Pancreas (tissue), 10 donors: ENCODE data around the gene MALL. TPM values are rescaled to one million over a fixed set of nuclear protein-coding genes. Genes with fewer than 3 reads are reported as not detected.
"Not testable (repeated sequence)": the region's sequence is repeated elsewhere in the genome, so short reads cannot be mapped to it uniquely, and the experiment has no call there.

ENCODE experiments used
- ATAC-seq, 4 donors: fragments of 200-7000 bp; cut with Tn5 transposase; one replicate each; pipeline versions ENCODE4 v1.8.0 to v1.9.1; 2020; ENCODE audit warnings: mild to moderate bottlenecking in 4 of 4, moderate library complexity in 4 of 4
- DNase-seq, 6 donors: peaks; one replicate each; pipeline ENCODE4 v3.0.0-alpha.2; 2020
- FAIRE-seq: peaks from 2 replicates; lab custom pipeline; 2012; peaks lifted over from hg19 to GRCh38; lab: Jason Lieb, UNC
- H3K27ac ChIP-seq, 4 donors: fragments of 200-600 bp; sonication (generic); 1 replicate in 3 of 4; 2 replicates in 1 of 4; pipeline versions ENCODE4 v1.5.0 to v1.8.0; 2020
- H3K27me3 ChIP-seq, 4 donors: fragments of 200-600 bp; one replicate each; pipeline ENCODE4 v1.8.0; 2021
- H3K36me3 ChIP-seq, 3 donors: fragments of 200-600 bp; sonication (generic) in 1 of 3; one replicate each; pipeline versions ENCODE4 v1.5.0 to v1.8.0; 2020 to 2021
- H3K4me1 ChIP-seq, 3 donors: fragments of 200-600 bp; one replicate each; pipeline ENCODE4 v1.8.0; 2021
- H3K4me3 ChIP-seq, 4 donors: fragments of 200-600 bp; sonication (generic) in 2 of 4; one replicate each; pipeline versions ENCODE4 v1.5.0 to v1.8.0; 2020 to 2021
- H3K9me3 ChIP-seq, 4 donors: fragments of 200-600 bp; one replicate each; pipeline ENCODE4 v1.8.0; 2021
- WGBS, 2 donors: extraction: QIAGEN DNeasy Blood & Tissue Kit; methylation state at CpG; one replicate each; pipeline ENCODE4 v1.1.7; 2013; 5-methylcytosine and 5-hydroxymethylcytosine counted together
- intact Hi-C, 3 donors: fragments of 100-400 bp; cut with DNase I; formaldehyde crosslinking; loops; one replicate each; pipeline versions ENCODE4 v1.11.1 to v1.14.2; 2022
- polyA plus RNA-seq, 2 donors: library from polyadenylated mRNA; stranded (reverse); fragments of 200-250 nt; gene quantifications; one replicate each; pipeline ENCODE4 v1.2.3, GENCODE V29; 2013
- total RNA-seq, 6 donors: library from RNA; stranded (reverse); fragmentation: NEBNext Ultra II Directional in 4 of 6; extraction: Animal tissue kit (Norgen Biotek cat#: 25700) in 4 of 6; gene quantifications; one replicate each; pipeline versions ENCODE4 v1.2.1 to v1.2.4, GENCODE V29; 2021 to 2023
- donor health status: healthy with polysubstance abuse.
- donor health status: DM: no; HTN: no; CAD: no; lungs with moderate emphysema.
- donor health status: DM: no; HTN: no; CAD: no.
- donor health status: control.
- donor health status: control.
- donor health status: Bipolar disorder and iron deficiency.
- donor health status: DM: yes; HTN: yes; CAD: no.
- donor health status: DM: no; HTN: no; CAD: no.
- donor health status: DM: no; HTN: no; CAD: no.
- donor health status: DM: yes; HTN: yes; CAD: no.

Gene MALL
- total and polyA plus RNA-seq, 8 donors: 2.4 to 12.9 (median 4.1) TPM

DNA sequence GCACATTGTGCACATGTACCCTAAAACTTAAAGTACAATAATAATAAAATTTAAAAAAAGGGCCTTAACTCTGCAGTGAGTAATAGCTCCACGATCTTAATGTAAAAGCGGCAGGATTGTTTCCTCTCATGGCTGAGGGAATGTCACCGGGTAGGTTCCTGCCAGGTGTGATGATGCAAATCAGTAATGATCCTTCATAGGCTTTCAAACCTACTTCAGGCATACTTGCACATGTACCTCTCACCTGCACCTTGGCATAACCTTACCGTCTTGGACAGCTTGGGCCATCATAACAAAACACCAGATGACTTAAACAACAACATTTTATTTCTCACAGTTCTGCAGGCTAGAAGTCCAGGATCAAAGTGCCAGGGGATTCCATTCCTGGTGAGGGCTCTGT, 39.7 kb downstream of the MALL start:
- intact Hi-C loops, H3K27ac ChIP-seq, DNase-seq, H3K27me3 ChIP-seq, H3K4me3 ChIP-seq, FAIRE-seq, H3K36me3 ChIP-seq, ATAC-seq, H3K4me1 ChIP-seq, H3K9me3 ChIP-seq: not testable (repeated sequence)
- 53 to 62% methylated on average over 2 of the region's 4 CpGs for WGBS, 2 donors

DNA sequence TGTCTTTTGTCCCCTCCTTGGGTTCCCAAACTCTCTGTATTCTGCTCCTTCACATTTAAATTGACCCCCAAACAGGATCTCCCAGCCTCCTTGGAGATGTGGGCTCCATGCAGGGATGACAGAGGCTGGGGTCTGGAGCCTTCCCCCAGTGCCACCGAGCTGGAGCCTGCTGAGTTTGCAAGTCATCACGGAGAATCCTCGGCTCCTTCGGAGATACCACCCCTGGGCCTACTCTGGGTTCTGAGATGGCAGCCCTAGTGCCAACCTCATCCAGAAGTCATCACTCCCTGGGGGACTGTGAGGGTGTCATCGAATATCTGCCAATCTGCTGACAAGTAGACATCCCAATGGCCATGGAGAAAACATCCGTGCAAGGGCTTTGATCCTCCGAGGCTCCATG, 45.8 kb downstream of the MALL start:
- H3K9me3 ChIP-seq, intact Hi-C loops, H3K27me3 ChIP-seq, ATAC-seq, H3K4me3 ChIP-seq, H3K4me1 ChIP-seq, H3K36me3 ChIP-seq, FAIRE-seq, H3K27ac ChIP-seq: not testable (repeated sequence)
- WGBS, 2 donors: 93 to 96% methylated on average over 4 of the region's 7 CpGs
- DNase-seq: peak in 3 of 6 donors; percentile 6 to 39 (median 7)

DNA sequence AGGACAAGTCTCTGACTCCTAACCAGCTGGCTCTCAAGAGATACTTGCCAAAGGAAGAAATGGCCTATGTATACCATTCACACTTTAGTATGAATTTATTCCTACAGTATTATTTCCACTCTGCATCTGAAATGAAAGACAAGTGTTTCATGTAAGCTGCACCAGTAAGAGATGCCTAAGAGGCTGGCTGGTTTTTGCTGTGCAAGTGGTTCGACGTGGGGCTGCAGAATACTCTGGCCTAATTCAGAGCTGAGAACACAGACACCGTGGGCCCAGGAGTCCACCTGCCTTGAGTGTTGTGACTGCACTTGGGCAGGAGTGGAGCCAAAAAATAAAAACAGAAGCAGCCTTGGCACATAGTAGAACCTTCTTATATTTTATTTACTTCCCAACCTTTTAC, 47.5 kb downstream of the MALL start:
- ATAC-seq: not testable (repeated sequence)

DNA sequence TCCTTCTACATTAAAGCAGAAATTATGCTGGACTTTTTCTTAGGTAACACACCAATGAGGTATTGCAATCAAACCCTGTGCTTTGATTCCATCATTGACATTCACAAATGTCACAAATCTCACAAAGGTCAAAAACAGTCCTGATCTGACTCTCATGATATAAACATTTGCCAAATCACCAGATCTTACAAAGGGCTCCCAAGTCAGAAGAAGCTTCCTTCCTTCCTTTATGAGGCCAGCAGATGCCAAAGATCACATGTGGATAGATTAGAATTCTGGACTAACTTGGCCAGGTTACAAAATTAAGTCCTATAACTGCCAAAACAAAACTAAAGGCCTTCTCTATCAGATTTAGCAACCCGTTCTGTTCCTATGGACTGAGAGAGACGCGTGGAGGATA, 53.3 kb downstream of the MALL start:
- WGBS, 2 donors: 63 to 80% methylated on average over 2 of the region's 3 CpGs
- not testable (repeated sequence) for ATAC-seq, FAIRE-seq

More for the DNA sequence above, 47.5 kb downstream of the MALL start:
- H3K27ac ChIP-seq, FAIRE-seq, H3K27me3 ChIP-seq, H3K4me1 ChIP-seq, H3K9me3 ChIP-seq, DNase-seq, H3K36me3 ChIP-seq, H3K4me3 ChIP-seq, intact Hi-C loops: not testable (repeated sequence)
- 90 to 94% methylated on average over 3 of the region's 3 CpGs for WGBS, 2 donors

DNA sequence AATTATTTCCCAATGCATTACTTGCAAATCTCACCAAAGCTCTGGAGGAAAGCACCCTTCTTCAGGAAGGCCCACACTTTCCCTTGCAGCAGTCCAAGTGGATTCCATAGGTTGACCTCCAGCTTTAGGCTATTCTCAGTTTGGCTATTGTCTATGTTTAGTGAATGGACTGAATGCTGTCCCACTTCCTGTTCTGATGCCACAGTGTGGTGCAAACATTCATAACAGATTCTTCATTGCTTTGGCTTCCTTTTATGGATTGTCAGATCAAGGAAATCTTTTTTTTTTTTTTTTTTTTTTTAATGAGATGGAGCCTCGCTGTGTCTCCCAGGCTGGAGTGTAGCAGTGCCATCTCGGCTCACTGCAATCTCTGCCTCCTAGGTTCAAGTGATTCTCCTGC, 55.1 kb downstream of the MALL start:
- 100% methylated on average over 1 of the region's 2 CpGs; no CpG with 5 or more reads in 1 of the 2 donors for WGBS, 2 donors
- H3K36me3 ChIP-seq, H3K4me1 ChIP-seq, H3K27me3 ChIP-seq, FAIRE-seq, DNase-seq, intact Hi-C loops, H3K9me3 ChIP-seq, H3K4me3 ChIP-seq, H3K27ac ChIP-seq: not testable (repeated sequence)
- peak in 1 of 4 donors; percentile 30 for ATAC-seq

More for the DNA sequence above, 53.3 kb downstream of the MALL start:
- H3K4me3 ChIP-seq, H3K4me1 ChIP-seq, H3K27me3 ChIP-seq, DNase-seq, H3K27ac ChIP-seq, H3K36me3 ChIP-seq, H3K9me3 ChIP-seq, intact Hi-C loops: not testable (repeated sequence)

DNA sequence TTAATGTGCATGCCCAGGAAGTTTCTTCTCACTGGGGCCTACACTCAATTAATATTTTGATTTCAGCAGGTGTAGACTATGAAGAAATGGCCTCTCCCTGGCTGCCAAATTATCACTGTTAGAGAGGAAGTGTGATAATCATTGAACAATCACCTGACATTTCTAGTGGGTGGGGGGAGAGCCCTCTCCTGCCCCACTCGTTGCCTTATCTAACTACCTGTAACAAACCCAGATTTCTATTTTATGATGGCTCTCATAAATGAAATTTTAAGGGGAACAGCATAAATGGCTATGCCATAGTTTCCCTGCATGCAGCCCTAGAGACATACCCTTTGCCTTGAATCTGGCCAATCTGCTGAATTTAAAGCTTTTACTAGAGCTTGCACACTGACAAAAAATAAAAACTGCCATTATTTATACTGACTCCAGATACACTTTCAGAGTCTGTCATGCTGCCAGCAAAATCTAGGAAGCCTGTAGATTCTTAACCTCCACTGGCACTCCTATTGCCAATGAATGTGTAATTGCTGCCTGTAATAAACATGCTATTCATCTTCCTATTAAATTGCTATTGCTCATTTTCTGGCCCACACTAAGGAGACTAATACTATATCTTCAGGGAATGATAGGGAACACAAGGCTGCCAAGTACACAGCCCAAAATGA, 55.8 kb downstream of the MALL start:
- H3K4me3 ChIP-seq, H3K27ac ChIP-seq, intact Hi-C loops, H3K36me3 ChIP-seq, H3K4me1 ChIP-seq, FAIRE-seq, H3K27me3 ChIP-seq, H3K9me3 ChIP-seq, DNase-seq: not testable (repeated sequence)
- no CpG with 5 or more reads among the region's 1 CpG for WGBS, 2 donors
- peak; percentile 24 to 54 (median 46) for ATAC-seq

DNA sequence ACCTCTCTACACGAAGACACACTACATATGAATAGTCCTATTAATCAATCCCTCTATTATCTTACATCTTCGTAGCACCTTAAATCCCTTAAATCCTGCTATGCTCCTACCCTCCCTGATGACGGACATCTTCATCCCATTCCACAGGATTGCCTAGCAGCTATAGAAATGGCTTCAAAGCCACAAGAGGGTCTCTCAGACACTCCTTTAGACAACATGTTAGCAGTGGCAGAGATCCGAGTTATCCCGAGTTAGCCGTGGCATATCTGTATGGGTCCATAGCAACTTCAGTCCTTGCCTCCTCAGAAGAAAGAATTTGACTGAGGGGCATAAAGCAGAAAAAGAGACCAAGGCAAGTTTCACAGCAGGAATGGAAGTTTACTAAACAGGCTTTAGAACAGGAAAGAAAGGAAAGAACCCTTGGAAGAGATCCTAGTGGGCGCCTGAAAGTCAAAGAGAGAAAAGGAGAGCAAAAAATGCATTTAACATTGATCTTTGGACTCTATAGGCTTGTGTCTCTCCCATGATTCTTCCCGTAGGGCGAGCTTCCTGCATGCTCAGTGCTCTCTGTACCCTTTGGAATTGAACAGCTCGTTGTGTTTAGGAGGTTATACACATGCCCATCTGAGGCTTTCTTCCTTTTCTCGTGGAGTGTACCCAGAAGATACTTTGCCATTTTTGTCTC, 56.5 kb downstream of the MALL start:
- ATAC-seq, H3K9me3 ChIP-seq, H3K27me3 ChIP-seq, H3K36me3 ChIP-seq, H3K4me1 ChIP-seq, FAIRE-seq, DNase-seq, H3K27ac ChIP-seq, intact Hi-C loops, H3K4me3 ChIP-seq: not testable (repeated sequence)
- WGBS, 2 donors: no CpG with 5 or more reads among the region's 11 CpGs

DNA sequence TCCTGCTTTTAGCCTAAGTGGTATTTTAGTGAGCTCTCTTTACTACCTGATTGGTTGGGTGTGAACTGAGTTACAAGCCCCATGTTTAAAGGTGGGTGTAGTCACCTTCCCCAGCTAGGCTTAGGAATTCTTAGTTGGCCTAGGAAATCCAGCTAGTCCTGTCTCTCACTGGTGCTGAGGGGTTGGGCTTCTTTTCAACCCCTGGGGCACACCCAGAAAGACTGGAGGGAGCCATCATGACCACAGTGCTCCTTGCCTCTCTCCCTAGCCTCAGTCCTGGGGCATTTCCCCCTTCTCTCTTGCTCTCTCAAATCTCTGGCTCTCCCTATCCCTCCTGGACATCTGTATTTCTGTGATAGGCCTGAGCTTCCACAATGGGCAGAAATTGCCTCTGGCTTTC, 57.6 kb downstream of the MALL start:
- DNase-seq, H3K36me3 ChIP-seq, H3K4me3 ChIP-seq, H3K27ac ChIP-seq, H3K9me3 ChIP-seq, intact Hi-C loops, H3K4me1 ChIP-seq, FAIRE-seq, H3K27me3 ChIP-seq, ATAC-seq: not testable (repeated sequence)

DNA sequence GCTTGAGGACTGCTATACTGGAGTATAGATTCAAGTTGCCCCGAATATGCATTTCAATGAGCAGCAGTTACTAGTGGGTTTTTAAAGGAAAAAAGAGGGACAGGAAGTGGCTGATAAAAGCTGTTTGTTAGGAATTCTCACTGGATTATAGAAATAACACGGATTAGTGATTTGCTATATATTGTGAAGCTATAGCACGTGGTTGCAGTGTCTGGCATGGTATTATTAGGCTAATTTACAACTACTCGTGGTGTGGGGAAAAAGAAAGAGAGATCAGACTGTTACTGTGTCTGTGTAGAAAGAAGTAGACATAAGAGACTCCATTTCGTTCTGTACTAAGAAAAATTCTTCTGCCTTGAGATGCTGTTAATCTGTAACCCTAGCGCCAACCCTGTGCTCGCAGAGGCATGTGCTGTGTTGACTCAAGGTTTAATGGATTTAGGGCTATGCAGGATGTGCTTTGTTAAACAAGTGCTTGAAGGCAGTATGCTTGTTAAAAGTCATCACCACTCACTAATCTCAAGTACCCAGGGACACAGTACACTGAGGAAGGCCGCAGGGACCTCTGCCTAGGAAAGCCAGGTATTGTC, 59.7 kb downstream of the MALL start:
- H3K4me3 ChIP-seq, H3K36me3 ChIP-seq, DNase-seq, FAIRE-seq, intact Hi-C loops, H3K27ac ChIP-seq, H3K27me3 ChIP-seq, H3K9me3 ChIP-seq, H3K4me1 ChIP-seq: not testable (repeated sequence)
- peak; percentile 33 to 57 (median 53) for ATAC-seq
- WGBS, 2 donors: no CpG with 5 or more reads among the region's 8 CpGs

DNA sequence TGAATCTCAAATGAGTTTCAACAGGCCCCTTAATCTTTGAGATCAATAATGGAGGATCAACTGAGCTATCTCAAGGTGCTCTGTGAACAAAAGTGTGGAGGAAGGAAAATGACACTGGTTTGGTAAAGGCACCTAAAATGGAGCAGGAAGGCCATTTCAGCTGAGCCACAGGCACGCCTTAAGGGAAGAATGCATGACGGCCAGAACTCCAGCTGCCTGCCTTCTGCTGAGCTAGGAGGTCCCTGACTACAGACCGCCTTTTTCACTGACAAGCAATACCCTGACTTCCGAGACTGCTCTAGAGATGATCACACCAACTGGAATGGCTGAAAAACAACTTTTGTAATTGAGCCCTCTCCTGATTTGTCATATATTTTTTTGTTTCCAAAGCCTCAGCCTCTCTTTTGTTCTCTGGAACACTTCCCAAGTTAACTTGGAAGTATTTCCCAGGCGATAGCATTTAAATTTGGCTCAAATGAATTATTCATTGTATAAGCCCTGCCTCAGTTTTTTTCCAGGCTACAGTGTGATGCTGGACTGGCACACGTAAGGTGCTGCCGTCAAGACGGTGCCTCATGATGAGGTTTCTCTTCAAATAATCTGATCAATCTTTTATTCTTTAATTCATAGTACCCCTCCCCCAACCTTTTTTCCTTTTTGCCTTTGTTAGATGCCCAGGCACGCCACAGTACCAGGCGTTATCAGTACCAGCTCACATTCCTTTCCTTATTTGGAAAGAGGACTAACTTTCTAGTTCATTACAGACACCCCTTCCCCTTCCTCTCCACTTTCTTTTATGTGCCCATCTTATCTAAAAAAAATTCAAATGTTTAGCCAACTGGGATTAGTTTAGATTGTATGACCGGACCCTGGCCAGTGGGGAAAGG, 60.9 kb downstream of the MALL start:
- H3K36me3 ChIP-seq, intact Hi-C loops, H3K4me1 ChIP-seq, H3K9me3 ChIP-seq, H3K27me3 ChIP-seq, H3K4me3 ChIP-seq, FAIRE-seq: not testable (repeated sequence)
- DNase-seq: peak in 4 of 6 donors; percentile 11 to 21 (median 13)
- ATAC-seq: peak; percentile 53 to 76 (median 70)
- WGBS, 2 donors: 57 to 62% methylated on average over 2 to 3 of the region's 11 CpGs
- H3K27ac ChIP-seq: peak overlapping the region in 2 of 4 donors; percentile 61 to 62

DNA sequence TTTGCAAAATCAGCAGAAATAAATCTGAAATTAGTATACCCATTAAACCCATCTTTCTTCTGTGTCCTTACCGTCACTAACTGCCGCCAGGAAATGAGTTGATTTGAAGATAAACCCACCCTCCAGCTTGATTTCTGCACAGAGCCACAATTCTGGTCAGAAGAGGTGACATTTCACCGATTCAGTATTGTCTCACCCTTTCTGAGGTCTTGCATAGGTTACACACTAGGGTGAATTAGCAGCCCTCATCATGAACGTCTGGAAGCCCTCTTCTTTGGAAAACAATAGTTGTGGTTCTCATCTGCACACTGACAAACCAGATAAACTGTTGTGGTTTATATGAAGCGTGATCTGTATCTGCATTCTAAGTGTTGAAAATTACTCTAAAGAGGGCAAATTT, 61.9 kb downstream of the MALL start:
- intact Hi-C loops, H3K27ac ChIP-seq, H3K36me3 ChIP-seq, DNase-seq, ATAC-seq, H3K4me3 ChIP-seq, H3K9me3 ChIP-seq, FAIRE-seq, H3K4me1 ChIP-seq, H3K27me3 ChIP-seq: not testable (repeated sequence)
- WGBS, 2 donors: no CpG with 5 or more reads among the region's 5 CpGs
